ENCODE measurements around the gene EIF2AK2.
"Not testable (repeated sequence)": the region's sequence is repeated elsewhere in the genome, so short reads cannot be mapped to it uniquely, and the experiment has no call there.

EIF2AK2 gene

DNA sequence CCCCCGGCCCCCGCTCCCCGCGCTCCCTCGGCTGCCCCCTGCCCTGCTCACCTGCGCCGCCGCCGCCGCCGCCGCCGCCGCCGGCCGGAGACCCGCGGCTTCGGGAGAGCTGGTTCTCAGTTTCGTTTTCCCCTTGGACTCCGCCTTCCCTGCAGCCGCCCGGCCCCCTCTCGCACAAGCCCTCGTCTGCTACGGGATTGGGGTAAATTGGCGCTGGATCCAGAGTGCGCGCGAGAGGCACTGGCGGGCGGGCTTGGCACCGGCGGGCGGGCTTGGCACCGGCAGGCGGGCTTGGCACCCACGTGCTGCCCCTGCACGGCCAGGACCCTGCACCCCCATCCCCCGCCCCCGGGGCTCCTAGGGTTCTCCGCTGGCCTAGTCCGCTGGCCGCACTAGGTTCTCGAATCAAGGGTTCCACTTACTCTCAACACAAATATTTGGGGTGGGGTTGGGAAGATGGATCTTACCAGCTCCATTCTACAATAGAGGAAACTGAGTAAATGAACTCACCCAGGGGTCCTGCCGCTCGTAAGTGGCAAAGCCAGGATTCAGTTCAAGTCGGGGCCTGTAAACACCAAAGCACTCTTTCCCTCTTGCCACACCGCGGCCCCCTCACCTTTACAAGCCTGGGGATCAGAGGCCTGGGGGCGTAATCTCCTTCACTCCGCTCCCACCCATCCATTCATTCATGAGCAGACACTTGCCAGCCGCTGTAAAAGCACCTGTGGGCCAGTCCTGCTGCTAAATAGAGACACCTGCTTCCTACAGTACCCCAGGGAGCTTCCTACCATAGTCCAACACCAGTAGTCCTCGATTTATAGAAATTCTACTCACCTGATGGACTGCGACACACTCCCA is at the start of gene EIF2AK2:
Gene EIF2AK2, minus strand, starts transcription at position 124 of the 858 bp plus-strand sequence. CDS start 9,174 bp downstream, outside the sequence.
- no peak for FAIRE-seq

DNA sequence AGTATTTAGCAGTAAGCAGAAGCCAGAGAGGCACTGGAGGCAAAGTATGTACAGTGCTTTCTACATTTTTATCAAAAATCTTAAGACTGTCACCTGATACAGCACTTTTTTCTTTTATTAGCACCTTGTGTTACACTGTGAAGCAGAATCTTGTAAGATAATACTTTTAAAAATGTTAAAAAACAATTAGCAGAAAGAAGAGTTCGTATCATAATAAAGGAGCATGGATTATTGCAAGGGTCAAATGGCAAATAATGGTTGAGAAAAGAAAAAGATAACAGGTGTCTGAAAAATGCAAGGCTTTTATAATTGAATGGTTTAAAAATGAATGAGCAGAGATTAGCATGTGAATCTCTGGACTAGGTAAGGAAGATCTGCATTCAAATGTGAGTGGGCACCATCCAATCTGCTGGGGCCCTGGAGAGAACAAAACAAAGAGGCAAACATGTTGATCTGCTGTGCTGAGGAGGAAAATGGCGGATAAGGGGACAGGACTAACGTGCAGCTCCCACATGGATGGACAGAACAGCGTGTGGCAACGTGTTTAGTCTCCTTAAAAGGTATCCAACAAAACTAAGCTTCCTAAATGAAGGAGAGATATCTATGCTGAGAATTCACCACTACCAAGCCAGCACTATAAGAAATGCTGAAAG is 49.0 kb upstream of the EIF2AK2 start:
- FAIRE-seq, result no peak

DNA sequence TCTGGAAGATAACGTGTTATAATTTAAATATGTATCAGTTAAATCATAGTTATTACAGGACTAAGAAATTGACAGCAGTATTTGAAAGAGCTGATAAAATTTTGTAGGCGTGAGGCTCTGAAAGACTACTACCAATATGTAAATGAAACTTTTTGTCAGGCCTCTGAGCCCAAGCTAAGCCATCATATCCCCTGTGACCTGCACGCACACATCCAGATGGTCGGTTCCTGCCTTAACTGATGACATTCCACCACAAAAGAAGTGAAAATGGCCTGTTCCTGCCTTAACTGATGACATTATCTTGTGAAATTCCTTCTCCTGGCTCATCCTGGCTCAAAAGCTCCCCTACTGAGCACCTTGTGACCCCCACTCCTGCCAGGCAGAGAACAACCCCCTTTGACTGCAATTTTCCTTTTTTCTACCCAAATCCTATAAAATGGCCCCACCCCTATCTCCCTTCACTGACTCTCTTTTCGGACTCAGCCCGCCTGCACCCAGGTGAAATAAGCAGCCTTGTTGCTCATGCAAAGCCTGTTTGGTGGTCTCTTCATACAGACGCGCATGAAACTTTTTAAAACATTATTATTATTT is 48.4 kb upstream of the EIF2AK2 start:
- not testable (repeated sequence) for FAIRE-seq

DNA sequence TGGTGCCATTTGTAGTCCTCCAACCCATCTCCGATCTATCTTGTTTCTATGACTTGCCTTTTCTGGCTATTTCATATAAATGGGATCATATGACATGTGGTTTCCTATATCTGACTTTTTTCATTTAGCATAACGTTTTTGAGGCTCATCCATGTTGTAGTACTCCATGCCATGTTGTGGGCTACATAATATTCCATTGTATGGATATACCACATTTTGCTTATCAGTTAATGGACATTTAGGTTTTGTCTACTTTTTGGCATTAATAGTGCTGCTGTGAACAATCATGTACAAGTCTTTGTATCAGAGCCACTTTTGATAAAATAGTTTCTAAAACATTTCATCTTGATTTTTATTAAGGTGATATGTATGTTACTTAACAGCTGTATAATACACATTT is 46.9 kb upstream of the EIF2AK2 start:
- no peak for FAIRE-seq

DNA sequence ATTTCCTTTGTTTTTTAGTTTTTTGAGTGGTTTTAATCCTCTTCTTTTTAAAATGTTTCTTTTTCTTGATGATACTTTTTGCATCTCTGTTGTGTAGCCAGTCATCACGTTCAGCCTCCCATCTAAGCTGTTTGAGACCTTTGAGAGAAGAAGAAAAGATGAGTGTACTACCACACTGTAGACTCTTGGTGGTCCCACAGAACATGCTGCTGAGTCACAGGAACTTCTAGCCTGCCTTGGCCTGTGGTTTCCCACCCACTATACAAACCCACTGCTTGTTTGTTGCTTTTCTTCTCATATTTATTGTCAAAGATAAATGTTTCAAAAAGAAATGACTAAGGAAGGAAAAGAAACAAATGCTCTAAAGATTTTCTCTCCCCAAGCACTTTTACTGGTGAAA is 45.0 kb upstream of the EIF2AK2 start:
- no peak for FAIRE-seq

DNA sequence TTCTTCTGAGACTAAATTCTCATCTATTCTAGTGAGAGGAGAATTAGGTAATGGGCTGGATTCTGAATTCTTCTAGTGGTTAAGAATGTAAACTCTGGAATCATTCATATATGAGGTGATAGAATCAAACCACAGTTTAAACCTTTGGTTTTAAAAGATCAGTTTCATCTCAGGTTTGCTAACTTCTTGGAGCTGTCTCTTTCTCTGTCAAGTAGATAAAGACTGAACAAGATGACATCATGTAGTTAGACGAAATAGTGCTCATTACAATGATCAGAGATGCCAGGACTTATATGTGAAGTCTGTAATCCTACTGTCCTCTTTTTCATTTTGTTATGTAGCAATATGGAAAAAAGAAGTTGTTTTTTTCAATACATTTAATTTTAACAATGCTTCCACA is 44.4 kb upstream of the EIF2AK2 start:
- FAIRE-seq, result no peak

DNA sequence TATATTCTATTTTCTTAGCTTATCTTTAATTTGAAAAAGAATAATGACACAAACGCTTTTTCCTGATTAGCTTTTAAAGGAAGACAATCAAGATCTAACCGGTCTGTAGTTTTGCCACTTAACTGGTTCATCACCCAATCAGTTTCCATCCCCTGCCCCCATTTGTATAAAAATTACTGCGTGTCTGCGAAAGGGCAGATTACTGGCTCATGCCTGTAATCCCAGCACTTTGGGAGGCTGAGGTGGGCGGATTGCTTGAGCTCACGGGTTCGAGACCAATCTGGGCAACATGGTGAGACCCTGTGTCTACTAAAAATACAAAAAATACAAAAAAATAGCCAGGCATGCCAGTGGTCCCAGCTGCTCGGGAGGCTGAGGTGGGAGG is 41.9 kb upstream of the EIF2AK2 start:
- no peak for FAIRE-seq

DNA sequence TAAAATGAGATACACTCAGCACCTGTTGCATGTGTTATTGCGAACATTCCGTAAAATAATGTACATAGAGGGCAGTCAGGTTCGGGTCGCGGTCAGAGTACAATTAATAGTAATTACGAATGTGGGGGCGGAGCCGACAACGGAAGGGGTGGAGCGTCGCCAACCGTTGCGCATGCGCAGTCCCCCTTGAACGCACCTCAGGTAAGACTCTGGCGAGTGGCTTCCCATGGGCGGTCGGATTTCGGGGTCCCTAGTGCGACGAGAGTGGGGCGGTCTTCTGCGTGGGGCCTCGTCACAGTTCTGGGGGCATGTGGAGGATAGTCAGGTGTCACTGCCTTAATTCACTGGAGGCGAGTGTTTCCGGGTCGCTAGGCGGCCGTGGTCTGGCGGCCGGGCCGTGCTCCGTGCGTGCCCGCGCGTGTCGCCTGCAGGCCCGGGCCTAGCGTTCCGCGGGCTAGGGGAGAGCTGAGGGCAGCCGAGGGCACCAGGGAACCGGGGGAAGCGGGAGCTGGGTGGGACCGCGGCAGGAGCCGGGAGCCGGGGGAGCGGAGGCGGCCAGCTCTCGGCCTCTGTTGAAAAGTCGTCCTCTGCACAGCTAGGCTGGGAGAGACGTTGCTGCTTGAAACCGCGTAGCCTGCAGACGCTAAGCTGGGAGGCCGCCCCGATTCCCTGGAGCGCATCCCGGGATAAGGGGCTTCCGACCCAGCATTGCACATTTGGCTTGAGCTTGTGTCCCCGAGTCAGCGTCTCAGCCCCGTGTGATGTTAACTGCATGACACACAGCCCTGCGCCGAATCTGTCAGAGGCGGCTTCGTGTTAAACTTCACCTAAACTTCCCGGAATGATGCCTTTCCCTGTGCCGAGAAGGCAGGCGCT is 39.8 kb upstream of the EIF2AK2 start, which contains the start of gene CEBPZOS:
Gene CEBPZOS, plus strand, starts transcription at position 177 of the 876 bp plus-strand sequence. CDS start 3,209 bp downstream, outside the sequence.
- FAIRE-seq, result peak; percentile 76

DNA sequence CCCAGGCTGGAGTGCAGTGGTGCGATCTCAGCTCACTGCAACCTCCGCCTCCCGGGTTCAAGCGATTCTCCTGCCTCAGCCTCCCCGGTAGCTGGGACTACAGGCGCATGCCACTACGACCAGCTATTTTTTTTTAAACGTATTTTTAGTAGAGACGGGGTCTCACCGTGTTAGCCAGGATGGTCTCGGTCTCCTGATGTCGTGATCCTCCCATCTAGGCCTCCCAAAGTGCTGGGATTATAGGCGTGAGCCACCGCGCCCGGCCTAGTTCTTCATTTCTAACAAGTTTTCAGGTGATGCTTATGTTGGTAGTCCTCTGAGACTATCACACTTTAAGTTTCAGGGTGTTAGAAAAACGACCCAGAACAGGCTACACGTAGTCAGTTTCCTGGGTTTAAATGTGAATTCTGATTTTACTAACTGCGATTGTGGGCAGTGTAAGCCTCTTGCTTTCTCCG is 39.1 kb upstream of the EIF2AK2 start:
- FAIRE-seq, result not testable (repeated sequence)

DNA sequence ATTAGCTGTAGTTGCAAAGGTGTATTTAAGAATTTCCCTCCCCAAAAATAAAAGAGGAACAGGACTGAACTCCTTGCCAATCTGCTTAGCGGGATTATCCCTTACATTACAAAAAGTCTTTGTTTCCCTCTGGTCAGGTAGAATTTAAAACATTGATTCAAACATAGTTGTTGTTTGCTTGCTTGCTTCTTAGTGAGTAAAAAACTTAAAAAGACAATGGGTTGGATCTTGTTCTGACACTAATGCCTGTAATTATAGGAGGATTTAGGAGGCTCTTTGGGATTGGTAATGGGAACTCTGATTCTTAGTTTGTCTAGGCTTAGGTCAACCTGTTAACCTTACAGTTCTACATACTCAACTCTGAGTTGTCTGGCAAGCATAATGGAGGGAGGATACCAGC is 35.8 kb upstream of the EIF2AK2 start:
- FAIRE-seq, result no peak

DNA sequence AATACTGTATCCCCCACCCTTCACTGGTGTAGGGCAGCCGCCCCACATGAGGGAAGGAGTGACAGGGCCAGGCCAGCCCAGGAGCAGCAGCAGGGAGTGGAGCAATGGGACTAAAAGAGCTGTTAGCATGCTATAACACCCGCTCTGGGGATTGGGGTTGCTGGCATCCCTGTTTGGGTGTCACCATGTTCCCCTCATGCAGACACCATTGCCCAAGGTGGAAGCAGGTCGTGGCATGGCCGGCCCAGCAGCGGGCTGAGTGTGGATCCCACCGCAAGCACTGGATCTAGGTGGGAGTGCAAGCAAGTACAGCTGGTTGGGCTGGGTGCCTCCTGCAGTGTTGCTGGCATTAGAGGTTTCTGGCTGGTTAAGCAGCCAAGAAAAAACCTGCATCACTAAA is 35.0 kb upstream of the EIF2AK2 start:
- FAIRE-seq, result no peak

DNA sequence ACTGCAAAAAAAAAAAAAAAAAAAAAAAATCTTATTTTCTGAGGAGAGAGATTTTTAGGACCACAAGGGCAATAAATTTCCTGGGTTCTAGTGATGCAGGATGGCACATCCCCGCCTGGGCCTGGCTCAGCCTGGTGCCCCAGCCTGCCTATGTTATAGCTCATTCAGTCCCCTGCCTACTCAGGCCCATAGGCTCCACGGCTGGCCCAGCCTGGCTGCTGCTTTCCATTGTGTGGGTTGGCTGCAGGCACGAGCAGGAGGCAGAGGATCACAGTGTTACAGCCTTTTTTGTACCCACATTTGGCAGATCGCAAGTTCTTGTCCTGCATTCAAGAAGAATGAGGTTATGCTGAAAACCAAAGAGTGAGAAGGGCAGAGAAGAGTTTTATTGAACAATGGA is 34.5 kb upstream of the EIF2AK2 start:
- no peak for FAIRE-seq

DNA sequence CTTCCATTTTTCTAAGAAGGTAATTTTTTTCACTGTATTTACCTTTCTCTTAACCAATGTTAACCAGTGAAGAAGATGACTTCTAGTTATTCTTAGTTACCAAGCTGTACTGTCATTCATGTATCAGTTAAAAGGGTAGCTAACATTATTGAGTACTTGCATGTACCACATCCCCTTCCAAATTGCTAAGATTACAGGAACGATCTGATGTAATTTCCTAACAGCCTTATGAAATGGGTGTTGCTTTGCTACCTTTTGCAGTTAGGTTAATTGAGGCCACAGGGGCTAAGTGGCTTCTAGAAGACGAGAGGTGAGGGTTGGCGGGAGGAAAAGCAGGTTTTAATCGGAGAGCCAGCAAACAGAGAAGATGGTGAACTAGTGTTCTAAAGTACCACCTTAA is 33.5 kb upstream of the EIF2AK2 start:
- no peak for FAIRE-seq

DNA sequence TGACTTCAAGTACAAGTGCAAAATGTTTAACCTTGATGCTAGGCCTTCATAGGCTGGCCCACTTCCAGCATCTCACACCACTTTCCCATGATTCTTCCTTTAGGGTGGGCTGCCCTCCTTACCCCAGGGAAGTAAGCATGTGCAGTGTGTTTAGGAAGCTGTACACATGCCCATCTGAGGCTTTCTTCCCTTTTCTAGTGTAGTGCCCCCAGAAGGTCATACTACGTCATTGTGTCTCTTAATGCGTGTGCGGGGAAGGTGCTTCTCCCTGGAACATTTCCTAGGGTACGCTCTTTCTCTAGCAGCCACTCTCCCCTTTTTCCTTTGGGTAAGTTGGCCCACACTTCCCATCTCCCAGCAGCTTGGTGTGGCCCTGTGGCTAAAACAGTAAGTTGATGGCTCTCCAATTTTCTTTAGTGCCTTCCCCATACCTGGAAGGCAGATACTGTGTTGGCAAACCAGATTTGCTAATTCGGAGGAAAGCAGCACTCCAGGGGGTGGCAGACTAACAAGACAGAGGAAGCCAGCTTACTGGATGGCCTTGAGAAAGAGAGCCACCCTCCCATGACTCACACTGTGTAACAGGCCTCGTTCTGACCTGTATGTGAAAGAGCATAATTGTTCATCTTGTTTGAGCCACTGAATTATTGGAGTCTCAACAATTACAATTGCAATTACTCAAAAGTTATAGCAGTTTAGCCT is 32.8 kb upstream of the EIF2AK2 start:
- no peak for FAIRE-seq

DNA sequence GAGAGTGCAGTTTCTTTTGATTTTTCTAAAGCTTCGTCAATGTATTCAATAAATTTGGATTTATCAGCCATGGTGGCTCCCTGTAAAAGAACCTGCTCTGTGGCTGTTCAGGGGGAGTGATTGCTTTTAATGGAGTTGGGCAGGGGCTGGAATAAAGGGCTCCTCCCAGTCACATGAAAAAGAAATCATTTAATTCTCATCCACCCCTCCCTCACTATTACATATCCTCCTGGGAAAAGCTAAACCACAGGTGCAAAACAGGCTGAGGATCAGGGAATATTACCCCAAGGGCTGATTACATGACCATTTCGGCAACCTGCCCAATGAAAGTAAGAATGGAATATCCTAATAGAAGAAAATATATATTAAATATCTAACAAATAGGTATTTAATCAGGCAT is 31.8 kb upstream of the EIF2AK2 start, which contains the start of gene SULT6B1:
Gene SULT6B1, minus strand, starts transcription at position 101 of the 400 bp plus-strand sequence. Its CDS starts 30 bp downstream, at position 71.
- no peak for FAIRE-seq

DNA sequence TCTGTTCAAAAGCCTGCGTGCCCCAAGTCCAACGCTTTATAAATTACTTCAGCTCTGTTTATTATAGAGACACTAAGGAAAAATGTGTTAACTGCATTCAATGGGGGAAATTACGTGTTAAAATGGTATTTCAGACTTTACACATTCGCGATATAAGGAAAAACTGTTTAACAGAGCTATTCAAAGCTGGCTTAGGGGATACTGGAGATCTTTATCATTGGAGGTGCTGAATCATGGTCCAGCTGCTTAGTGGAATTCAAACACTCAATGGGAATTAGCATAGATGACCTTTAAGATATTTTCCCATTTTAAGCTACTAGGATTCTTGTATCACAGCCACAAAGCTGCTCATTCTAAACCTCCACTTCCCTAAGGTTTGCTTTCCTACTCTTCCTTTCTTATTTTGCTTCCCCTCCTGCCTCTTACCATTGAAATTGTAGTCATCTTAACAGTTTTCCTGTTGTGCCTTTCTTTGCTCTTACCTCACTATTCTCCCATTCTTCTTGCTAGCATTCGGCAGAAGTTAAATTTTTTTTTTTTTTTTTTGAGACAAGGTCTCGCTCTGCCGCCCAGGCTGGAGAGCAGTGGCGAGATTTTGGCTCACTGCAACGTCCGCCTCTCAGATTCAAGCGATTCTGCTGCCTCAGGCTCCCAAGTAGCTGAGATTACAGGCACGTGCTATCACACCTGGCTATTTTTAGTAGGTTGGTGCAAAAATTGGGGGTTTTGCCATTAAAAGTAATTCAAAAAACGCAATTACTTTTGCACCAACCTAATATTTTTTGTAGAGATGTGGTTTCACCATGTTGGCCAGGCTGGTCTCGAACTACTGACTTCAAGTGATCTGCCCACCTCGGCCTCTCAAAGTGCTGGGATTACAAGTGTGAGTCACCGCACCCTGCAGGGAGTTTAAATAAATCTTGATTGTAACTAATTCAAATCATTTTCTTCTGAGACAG is 25.2 kb upstream of the EIF2AK2 start:
- FAIRE-seq, result no peak

DNA sequence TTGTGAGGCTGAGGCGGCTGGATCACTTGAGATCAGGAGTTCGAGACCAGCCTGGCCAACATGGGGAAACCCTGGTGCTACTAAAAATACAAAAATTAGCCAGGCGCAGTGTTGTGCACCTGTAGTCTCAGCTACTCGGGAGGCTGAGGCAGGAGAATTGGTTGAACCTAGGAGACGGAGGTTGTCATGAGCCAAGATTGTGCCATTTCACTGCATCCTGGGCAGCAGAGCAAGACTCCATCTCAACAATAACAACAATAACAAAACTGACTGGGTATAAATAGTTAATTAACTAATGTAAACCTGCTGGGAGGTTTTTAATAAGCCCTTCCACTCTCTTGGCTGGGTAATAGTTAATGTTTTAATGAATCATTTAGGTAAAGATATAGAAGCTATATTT is 23.9 kb upstream of the EIF2AK2 start:
- FAIRE-seq, result no peak

DNA sequence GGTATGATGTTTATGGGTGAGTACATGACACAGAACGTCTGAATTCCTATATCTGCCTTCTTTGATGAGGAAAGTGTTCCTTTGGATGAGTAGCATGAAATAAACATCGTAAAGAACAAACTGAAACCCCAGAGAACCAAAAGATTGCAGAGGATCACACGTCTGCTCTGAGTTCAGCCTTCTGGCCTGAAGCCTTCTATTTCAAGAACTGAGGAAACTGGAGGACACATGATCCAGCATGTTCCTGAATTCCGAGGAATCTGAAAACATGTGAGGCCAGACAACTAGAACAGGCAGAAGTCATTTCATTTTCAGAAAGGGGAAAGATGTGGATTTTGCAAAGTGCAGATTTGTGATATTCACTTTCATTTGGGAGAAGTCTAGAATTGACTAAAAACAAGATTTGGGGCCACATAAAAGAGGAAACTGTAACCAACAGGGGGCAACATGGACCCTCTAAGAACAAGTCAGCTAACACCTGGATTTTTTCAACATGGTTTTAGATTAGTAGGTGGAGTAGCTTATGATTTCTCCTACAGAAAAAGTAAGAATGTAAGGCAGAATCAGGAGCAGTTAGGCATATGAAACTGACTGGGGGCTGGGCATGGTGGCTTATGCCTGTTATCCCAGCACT is 23.3 kb upstream of the EIF2AK2 start:
- FAIRE-seq, result no peak

DNA sequence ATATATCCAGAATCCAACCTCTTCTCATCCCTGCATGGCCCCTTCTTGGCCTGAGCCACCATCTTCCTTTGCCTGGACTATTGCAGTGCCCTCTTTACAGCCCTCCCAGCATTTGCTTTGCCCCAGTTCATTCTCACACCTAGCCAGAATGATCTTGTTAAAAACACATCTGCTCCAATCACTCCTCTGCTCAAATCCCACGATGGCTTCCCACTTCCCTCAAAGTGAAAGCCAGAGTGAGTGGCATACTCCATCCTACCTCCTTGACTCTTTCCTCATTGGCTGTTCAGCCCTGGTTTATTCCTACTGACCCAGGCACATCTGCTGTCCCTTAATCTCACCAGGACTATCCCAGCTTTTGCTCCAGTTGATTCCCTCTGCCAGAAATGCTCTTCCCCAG is 17.0 kb upstream of the EIF2AK2 start:
- FAIRE-seq, result no peak

DNA sequence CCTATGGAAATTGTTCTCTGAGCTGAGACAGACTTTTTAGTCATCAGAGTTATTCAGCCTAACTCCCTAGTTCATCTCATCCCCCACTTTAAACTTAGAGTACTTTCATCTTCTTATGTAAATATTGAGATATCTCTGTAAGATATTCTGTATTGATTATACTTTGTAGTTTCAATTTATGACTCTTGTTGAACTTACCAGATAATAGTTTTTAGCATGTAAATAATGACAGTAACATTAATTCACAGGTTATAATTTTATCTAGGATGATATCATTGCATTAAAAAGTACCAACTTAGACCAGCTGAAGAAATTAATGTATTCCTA is 14.8 kb upstream of the EIF2AK2 start:
- no peak for FAIRE-seq

Data from G401.6 (cell line).